ENCODE data around the gene NCBP2. TPM values are rescaled to one million over a fixed set of nuclear protein-coding genes. Genes with fewer than 3 reads are reported as not detected.

Gene NCBP2
- total RNA-seq, 1 experiment from 2014 or later = 91.8 TPM

DNA sequence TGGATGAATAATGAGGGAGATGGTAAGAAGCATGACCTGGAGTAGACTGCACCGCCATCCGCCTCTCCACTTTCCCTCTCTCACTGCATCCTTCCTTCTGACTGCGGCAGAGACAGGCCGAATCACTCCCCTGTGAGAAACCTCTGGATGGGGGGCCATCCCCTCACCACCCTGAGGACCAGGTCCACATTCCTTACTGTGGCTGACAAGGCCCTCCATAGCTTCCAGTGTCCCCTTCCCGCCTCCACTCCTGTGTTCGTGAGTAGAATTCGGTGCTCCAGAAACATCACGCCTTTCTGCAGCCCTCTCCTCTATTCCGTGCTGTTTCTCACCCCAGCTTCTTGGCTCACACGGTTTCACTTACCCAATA lies 23.5 kb upstream of the NCBP2 start:
- TF ChIP-seq, protein P1, sequence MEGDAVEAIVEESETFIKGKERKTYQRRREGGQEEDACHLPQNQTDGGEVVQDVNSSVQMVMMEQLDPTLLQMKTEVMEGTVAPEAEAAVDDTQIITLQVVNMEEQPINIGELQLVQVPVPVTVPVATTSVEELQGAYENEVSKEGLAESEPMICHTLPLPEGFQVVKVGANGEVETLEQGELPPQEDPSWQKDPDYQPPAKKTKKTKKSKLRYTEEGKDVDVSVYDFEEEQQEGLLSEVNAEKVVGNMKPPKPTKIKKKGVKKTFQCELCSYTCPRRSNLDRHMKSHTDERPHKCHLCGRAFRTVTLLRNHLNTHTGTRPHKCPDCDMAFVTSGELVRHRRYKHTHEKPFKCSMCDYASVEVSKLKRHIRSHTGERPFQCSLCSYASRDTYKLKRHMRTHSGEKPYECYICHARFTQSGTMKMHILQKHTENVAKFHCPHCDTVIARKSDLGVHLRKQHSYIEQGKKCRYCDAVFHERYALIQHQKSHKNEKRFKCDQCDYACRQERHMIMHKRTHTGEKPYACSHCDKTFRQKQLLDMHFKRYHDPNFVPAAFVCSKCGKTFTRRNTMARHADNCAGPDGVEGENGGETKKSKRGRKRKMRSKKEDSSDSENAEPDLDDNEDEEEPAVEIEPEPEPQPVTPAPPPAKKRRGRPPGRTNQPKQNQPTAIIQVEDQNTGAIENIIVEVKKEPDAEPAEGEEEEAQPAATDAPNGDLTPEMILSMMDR (IDR thresholded peaks at IDR 0.05; ENCODE audit: unreplicated experiment) = no peak
- Mint-ChIP-seq H3K9me3 (ENCODE audit: unreplicated experiment) (no peaks in the 10 kb centered on the region), H3K36me3 (ENCODE audit: insufficient read depth, unreplicated experiment) (peaks cover 5% of the 10 kb centered on the region), H3K27ac (ENCODE audit: low read depth, unreplicated experiment) (no peak overlapping the region), H3K4me1 (ENCODE audit: insufficient read depth, unreplicated experiment) (no peaks in the 10 kb centered on the region), H3K4me3 (ENCODE audit: unreplicated experiment) (no peak overlapping the region), H3K27me3 (ENCODE audit: insufficient read depth, unreplicated experiment) (no peaks in the 10 kb centered on the region)
- no peak for DNase-seq (ENCODE audit: unreplicated experiment)
- CTCF ChIA-PET = interaction anchor here (1.0 kb wide), 1 partner anchor 357 kb away, joined by 3 read pairs; no protein-coding TSS in a partner anchor
- intact Hi-C loops (cut with micrococcal nuclease) = no loop called here
- no TSS peak for BruUV-seq (replicated peaks)
- POLR2A ChIA-PET = no interaction called here

DNA sequence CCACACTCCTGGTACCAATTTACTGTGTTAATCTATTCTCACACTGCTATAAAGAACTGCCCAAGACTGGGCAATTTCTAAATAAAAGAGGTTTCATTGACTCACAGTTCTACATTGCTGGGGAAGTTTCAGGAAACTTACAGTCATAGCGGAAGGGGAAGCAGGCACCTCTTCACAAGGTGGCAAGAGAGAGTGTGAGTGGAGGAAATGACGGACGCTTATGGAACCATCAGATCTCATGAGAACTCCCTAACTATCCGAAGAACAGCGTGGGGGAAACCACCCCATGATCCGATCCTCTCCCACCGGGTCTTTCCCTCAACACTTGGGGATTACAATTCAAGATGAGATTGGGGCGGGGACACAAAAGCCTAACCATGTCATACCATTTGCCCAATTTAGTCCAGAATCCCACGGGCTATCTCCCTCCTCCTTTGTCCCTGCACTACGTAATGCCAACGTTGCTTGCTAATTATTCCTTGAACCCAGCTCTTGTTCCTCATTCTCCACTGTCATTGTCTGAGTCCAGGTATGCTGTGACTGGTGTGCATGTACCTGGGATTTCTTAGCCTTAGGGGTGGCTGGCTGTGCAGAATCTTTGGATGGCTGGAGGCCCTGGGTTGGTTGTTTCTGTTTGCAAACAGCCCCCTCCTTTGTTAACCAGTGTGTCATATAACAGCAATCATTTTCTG lies 22.9 kb upstream of the NCBP2 start:
- no peak overlapping the region for H3K27ac Mint-ChIP-seq (ENCODE audit: low read depth, unreplicated experiment)
- ChIA-PET CTCF (interaction anchor here (1.0 kb wide), 1 partner anchor 356 kb away, joined by 3 read pairs; no protein-coding TSS in a partner anchor), POLR2A (interaction anchor here (1.4 kb wide), 1 partner anchor 23 kb away, joined by 4 read pairs; the partner anchor contains the start of gene NCBP2)
- intact Hi-C loops (cut with micrococcal nuclease) = no loop called here
- H3K27me3 Mint-ChIP-seq (ENCODE audit: insufficient read depth, unreplicated experiment) = no peaks in the 10 kb centered on the region
- H3K4me3 Mint-ChIP-seq (ENCODE audit: unreplicated experiment) = no peak overlapping the region
- no peak for DNase-seq (ENCODE audit: unreplicated experiment)
- H3K9me3 Mint-ChIP-seq (ENCODE audit: unreplicated experiment) = no peaks in the 10 kb centered on the region
- H3K36me3 Mint-ChIP-seq (ENCODE audit: insufficient read depth, unreplicated experiment) = peaks cover 5% of the 10 kb centered on the region
- no TSS peak for BruUV-seq (replicated peaks)
- H3K4me1 Mint-ChIP-seq (ENCODE audit: insufficient read depth, unreplicated experiment) = no peaks in the 10 kb centered on the region
- TF ChIP-seq, protein P1 (IDR thresholded peaks at IDR 0.05; ENCODE audit: unreplicated experiment) = no peak

DNA sequence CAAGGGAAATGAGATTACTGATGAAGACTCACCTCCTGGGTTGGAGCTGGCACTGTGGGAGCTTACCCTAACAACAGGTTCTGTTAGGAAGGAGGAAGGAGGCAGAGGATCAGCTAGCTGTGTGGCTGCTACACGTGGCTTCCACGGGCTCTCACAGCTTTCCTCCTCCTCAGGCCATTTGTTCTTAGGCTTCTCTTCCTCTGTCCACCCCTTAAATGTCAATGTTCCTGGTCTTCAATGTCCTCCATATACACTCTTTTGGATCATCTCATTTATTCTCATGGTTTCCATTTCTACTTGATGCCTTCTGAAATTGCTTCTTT lies 21.3 kb upstream of the NCBP2 start:
- H3K9me3 Mint-ChIP-seq (ENCODE audit: unreplicated experiment) = no peaks in the 10 kb centered on the region
- intact Hi-C loops (cut with micrococcal nuclease) = no loop called here

DNA sequence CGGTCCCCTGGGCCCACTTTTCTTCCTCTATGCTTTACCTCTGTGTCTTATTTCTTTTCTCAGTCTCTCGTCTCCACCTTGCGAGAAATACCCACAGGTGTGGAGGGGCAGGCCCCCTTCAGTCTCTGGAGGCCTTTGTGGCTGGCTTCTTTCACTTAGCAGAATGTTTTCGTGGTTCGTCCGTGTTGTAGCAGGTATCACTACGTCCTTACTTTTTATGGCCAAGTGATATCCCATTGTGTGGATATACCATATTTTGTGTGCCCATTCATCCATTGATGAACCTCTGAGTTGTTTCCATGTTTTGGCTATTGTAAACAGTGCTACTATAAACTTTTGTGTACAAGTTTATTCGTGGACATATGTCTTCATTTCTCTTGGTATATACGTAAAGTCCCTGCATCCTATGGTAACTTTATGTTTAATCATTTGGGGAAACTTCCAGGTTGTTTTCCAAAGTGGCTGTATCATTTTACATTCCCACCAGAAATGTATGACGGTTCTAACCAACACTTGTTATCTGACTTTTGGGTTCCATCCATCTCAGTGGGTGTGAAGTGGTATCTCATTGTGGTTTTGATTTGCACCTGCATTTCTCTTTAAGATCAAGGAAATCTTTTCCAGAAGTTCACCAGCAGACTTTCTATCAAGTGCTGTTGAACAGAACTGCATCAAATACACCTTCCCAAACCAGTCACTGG lies 20.8 kb upstream of the NCBP2 start:
- BruUV-seq (replicated peaks) = no TSS peak
- H3K9me3 Mint-ChIP-seq (ENCODE audit: unreplicated experiment) = no peaks in the 10 kb centered on the region
- peaks cover 5% of the 10 kb centered on the region for H3K36me3 Mint-ChIP-seq (ENCODE audit: insufficient read depth, unreplicated experiment)
- intact Hi-C loops (cut with micrococcal nuclease) = no loop called here
- no peak overlapping the region for H3K4me3 Mint-ChIP-seq (ENCODE audit: unreplicated experiment)
- TF ChIP-seq, protein P1 (IDR thresholded peaks at IDR 0.05; ENCODE audit: unreplicated experiment) = no peak
- CTCF ChIA-PET = no interaction called here
- H3K27me3 Mint-ChIP-seq (ENCODE audit: insufficient read depth, unreplicated experiment) = no peaks in the 10 kb centered on the region
- H3K4me1 Mint-ChIP-seq (ENCODE audit: insufficient read depth, unreplicated experiment) = no peaks in the 10 kb centered on the region
- POLR2A ChIA-PET = interaction anchor here (0.7 kb wide), 1 partner anchor 54 kb away, joined by 3 read pairs; no protein-coding TSS in a partner anchor
- DNase-seq (ENCODE audit: unreplicated experiment) = no peak
- no peak overlapping the region for H3K27ac Mint-ChIP-seq (ENCODE audit: low read depth, unreplicated experiment)

More for the DNA sequence above, 21.3 kb upstream of the NCBP2 start:
- Mint-ChIP-seq H3K4me3 (ENCODE audit: unreplicated experiment) (no peak overlapping the region), H3K36me3 (ENCODE audit: insufficient read depth, unreplicated experiment) (peaks cover 5% of the 10 kb centered on the region), H3K4me1 (ENCODE audit: insufficient read depth, unreplicated experiment) (no peaks in the 10 kb centered on the region), H3K27ac (ENCODE audit: low read depth, unreplicated experiment) (no peak overlapping the region), H3K27me3 (ENCODE audit: insufficient read depth, unreplicated experiment) (no peaks in the 10 kb centered on the region)
- BruUV-seq (replicated peaks) = no TSS peak
- TF ChIP-seq, protein P1 (IDR thresholded peaks at IDR 0.05; ENCODE audit: unreplicated experiment) = no peak
- CTCF ChIA-PET = no interaction called here
- POLR2A ChIA-PET = interaction anchor here (0.7 to 1.4 kb wide), 3 partner anchors 21 to 54 kb away, joined by 3 to 4 read pairs (median 3); partner anchors contain the start of gene NCBP2
- DNase-seq (ENCODE audit: unreplicated experiment) = no peak

All from MCF 10A (cell line).